Measurements from ENCODE around the gene MFAP4. TPM values are rescaled to one million over a fixed set of nuclear protein-coding genes. Genes with fewer than 3 reads are reported as not detected.

The MFAP4 gene
- total RNA-seq, 1 experiment from 2014 or later: 1.5 TPM

- Histone ChIP-seq H3K4ac (ENCODE audit: low read depth, low read length) (no peak overlapping the region), H3K4me1 (ENCODE audit: insufficient read depth, low read length) (peaks cover 3% of the 10 kb centered on the region; the same call in 1 of the 2 replicates), H3K79me2 (ENCODE audit: insufficient read depth, low read length) (no peaks in the 10 kb centered on the region), H3K9ac (ENCODE audit: extremely low read depth, insufficient read length, low read length) (no peak overlapping the region), H2BK120ac (ENCODE audit: low read depth, low read length, poor library complexity, severe bottlenecking) (no peak overlapping the region), H3K18ac (ENCODE audit: insufficient read length, low read depth, low read length) (no peak overlapping the region), H4K8ac (replicated peaks; ENCODE audit: insufficient read length, low read depth, low read length) (no peak overlapping the region), H3T11ph (ENCODE audit: low read length) (no peak overlapping the region), H3K56ac (ENCODE audit: insufficient read length, low read depth, low read length) (no peak overlapping the region), H4K91ac (ENCODE audit: insufficient read length, low read depth, low read length) (no peak overlapping the region), H4K20me1 (ENCODE audit: control insufficient read depth, insufficient read depth, insufficient read length) (no peaks in the 10 kb centered on the region), H2AK5ac (ENCODE audit: insufficient read length, low read length) (no peak overlapping the region), H3K23me2 (ENCODE audit: insufficient read length, low read depth, low read length, poor library complexity, severe bottlenecking) (no peaks in the 10 kb centered on the region), H2BK5ac (ENCODE audit: insufficient read length, low read length) (no peak overlapping the region), H3K9me3 (ENCODE audit: control insufficient read depth, low read depth, low read length) (no peaks in the 10 kb centered on the region), H3K4me2 (ENCODE audit: insufficient read depth, insufficient read length, low read length) (no peak overlapping the region), H4K5ac (ENCODE audit: insufficient read length, low read depth, low read length) (no peak overlapping the region), H3K14ac (ENCODE audit: insufficient read depth, low read length) (no peak overlapping the region), H2BK12ac (ENCODE audit: insufficient read length, low read depth, low read length) (no peak overlapping the region), H3K27me3 (ENCODE audit: insufficient read depth, low read length) (no peaks in the 10 kb centered on the region), H3K27ac (ENCODE audit: insufficient read length, low read depth, low read length) (no peak overlapping the region), H2AFZ (ENCODE audit: low read length) (no peak overlapping the region), H3K23ac (ENCODE audit: insufficient read length, low read depth, low read length) (no peak overlapping the region), H3K79me1 (ENCODE audit: insufficient read depth, low read depth, low read length, poor library complexity, severe bottlenecking) (no peaks in the 10 kb centered on the region), H2BK20ac (ENCODE audit: low read depth, low read length, poor library complexity, severe bottlenecking) (no peak overlapping the region), H2BK15ac (ENCODE audit: low read depth, low read length) (no peak overlapping the region)
- Mint-ChIP-seq H3K27ac (peak overlapping the region in 2 of 3 experiments; percentile 59 to 70; a peak in 1 of 7 replicates), H3K36me3 (ENCODE audit: insufficient read depth in 1 of 3, low read depth in 3 of 3) (peaks cover 6 to 17% (median 11%) of the 10 kb centered on the region in 3 experiments; a peak in 6 of 7 replicates), H3K4me1 (peaks cover 13 to 20% of the 10 kb centered on the region in 2 experiments), H3K27me3 (ENCODE audit: low read depth) (no peaks in the 10 kb centered on the region), H3K4me3 (no peak overlapping the region), H3K9me3 (no peaks in the 10 kb centered on the region)
- TF ChIP-seq, protein P1, sequence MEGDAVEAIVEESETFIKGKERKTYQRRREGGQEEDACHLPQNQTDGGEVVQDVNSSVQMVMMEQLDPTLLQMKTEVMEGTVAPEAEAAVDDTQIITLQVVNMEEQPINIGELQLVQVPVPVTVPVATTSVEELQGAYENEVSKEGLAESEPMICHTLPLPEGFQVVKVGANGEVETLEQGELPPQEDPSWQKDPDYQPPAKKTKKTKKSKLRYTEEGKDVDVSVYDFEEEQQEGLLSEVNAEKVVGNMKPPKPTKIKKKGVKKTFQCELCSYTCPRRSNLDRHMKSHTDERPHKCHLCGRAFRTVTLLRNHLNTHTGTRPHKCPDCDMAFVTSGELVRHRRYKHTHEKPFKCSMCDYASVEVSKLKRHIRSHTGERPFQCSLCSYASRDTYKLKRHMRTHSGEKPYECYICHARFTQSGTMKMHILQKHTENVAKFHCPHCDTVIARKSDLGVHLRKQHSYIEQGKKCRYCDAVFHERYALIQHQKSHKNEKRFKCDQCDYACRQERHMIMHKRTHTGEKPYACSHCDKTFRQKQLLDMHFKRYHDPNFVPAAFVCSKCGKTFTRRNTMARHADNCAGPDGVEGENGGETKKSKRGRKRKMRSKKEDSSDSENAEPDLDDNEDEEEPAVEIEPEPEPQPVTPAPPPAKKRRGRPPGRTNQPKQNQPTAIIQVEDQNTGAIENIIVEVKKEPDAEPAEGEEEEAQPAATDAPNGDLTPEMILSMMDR (conservative IDR thresholded peaks at IDR 0.05): no peak
- peak; percentile 29 for DNase-seq
- no CpG with 5 or more reads among the region's 40 CpGs for WGBS (ENCODE audit: extremely low coverage, insufficient read length, low lambda C conversion rate)
Measured at GRCh38 chr17:19344311-19345066, 42.5 kb downstream of the MFAP4 start.

Data from H9 (cell line).